ENCODE results near the gene SH3BP4.

Gene SH3BP4

DNA sequence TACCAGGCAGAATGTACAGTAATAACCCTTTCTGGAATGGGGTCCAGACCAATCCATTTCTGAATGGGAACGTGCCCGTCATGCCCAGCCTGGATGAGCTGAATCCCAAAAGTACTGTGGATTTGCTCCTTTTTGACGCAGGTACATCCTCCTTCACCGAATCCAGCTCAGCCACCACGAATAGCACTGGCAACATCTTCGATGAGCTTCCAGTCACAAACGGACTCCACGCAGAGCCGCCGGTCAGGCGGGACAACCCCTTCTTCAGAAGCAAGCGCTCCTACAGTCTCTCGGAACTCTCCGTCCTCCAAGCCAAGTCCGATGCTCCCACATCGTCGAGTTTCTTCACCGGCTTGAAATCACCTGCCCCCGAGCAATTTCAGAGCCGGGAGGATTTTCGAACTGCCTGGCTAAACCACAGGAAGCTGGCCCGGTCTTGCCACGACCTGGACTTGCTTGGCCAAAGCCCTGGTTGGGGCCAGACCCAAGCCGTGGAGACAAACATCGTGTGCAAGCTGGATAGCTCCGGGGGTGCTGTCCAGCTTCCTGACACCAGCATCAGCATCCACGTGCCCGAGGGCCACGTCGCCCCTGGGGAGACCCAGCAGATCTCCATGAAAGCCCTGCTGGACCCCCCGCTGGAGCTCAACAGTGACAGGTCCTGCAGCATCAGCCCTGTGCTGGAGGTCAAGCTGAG is 89.6 kb downstream of the SH3BP4 start:
- TF ChIP-seq, protein P1, sequence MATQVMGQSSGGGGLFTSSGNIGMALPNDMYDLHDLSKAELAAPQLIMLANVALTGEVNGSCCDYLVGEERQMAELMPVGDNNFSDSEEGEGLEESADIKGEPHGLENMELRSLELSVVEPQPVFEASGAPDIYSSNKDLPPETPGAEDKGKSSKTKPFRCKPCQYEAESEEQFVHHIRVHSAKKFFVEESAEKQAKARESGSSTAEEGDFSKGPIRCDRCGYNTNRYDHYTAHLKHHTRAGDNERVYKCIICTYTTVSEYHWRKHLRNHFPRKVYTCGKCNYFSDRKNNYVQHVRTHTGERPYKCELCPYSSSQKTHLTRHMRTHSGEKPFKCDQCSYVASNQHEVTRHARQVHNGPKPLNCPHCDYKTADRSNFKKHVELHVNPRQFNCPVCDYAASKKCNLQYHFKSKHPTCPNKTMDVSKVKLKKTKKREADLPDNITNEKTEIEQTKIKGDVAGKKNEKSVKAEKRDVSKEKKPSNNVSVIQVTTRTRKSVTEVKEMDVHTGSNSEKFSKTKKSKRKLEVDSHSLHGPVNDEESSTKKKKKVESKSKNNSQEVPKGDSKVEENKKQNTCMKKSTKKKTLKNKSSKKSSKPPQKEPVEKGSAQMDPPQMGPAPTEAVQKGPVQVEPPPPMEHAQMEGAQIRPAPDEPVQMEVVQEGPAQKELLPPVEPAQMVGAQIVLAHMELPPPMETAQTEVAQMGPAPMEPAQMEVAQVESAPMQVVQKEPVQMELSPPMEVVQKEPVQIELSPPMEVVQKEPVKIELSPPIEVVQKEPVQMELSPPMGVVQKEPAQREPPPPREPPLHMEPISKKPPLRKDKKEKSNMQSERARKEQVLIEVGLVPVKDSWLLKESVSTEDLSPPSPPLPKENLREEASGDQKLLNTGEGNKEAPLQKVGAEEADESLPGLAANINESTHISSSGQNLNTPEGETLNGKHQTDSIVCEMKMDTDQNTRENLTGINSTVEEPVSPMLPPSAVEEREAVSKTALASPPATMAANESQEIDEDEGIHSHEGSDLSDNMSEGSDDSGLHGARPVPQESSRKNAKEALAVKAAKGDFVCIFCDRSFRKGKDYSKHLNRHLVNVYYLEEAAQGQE (IDR thresholded peaks at IDR 0.05; ENCODE audit: insufficient read depth in 1 of 2, low read depth in 2 of 2, low read length in 2 of 2), result 0 out of 4 replicates have a peak, but pooled peaks of 1 of the 2 experiments have one; percentile 17
- no peak for TF ChIP-seq TAF1 (IDR thresholded peaks at IDR 0.05; ENCODE audit: borderline replicate concordance, insufficient read depth, low read length)

DNA sequence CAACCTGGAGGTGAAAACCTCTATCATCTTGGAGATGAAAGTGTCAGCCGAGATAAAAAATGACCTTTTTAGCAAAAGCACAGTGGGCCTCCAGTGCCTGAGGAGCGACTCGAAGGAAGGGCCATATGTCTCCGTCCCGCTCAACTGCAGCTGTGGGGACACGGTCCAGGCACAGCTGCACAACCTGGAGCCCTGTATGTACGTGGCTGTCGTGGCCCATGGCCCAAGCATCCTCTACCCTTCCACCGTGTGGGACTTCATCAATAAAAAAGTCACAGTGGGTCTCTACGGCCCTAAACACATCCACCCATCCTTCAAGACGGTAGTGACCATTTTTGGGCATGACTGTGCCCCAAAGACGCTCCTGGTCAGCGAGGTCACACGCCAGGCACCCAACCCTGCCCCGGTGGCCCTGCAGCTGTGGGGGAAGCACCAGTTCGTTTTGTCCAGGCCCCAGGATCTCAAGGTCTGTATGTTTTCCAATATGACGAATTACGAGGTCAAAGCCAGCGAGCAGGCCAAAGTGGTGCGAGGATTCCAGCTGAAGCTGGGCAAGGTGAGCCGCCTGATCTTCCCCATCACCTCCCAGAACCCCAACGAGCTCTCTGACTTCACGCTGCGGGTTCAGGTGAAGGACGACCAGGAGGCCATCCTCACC is 90.2 kb downstream of the SH3BP4 start:
- TF ChIP-seq TAF1 (IDR thresholded peaks at IDR 0.05; ENCODE audit: borderline replicate concordance, insufficient read depth, low read length), result no peak
- no peak for TF ChIP-seq SIN3A (IDR thresholded peaks at IDR 0.05; ENCODE audit: borderline replicate concordance, insufficient read depth, low read length)
- TF ChIP-seq POLR2AphosphoS5 (IDR thresholded peaks at IDR 0.05; ENCODE audit: low read depth, low read length), result no peak
- TF ChIP-seq, protein P1 (IDR thresholded peaks at IDR 0.05; ENCODE audit: insufficient read depth in 1 of 2, low read depth in 2 of 2, low read length in 2 of 2), result no peak
- TF ChIP-seq FOXP2 (optimal IDR thresholded peaks at IDR 0.05; ENCODE audit: borderline replicate concordance, extremely low read depth, extremely low read length, insufficient read depth), result no peak

DNA sequence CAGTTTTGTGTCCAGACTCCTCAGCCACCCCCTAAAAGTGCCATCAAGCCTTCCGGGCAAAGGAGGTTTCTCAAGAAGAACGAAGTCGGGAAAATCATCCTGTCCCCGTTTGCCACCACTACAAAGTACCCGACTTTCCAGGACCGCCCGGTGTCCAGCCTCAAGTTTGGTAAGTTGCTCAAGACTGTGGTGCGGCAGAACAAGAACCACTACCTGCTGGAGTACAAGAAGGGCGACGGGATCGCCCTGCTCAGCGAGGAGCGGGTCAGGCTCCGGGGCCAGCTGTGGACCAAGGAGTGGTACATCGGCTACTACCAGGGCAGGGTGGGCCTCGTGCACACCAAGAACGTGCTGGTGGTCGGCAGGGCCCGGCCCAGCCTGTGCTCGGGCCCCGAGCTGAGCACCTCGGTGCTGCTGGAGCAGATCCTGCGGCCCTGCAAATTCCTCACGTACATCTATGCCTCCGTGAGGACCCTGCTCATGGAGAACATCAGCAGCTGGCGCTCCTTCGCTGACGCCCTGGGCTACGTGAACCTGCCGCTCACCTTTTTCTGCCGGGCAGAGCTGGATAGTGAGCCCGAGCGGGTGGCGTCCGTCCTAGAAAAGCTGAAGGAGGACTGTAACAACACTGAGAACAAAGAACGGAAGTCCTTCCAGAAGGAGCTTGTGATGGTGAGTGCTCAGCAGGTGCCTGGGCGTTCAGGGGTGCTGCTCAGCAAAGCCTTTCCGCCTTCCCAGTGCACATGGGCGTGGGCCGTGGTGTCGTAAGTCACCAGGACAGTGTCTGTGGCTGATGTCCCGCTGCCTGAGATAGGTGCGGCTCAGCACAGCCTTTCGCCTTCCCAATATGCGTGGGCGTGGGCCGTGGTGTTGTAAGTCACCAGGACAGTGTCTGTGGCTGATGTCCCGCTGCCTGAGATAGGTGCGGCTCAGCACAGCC is 91.0 kb downstream of the SH3BP4 start:
- TF ChIP-seq FOXP2 (optimal IDR thresholded peaks at IDR 0.05; ENCODE audit: borderline replicate concordance, extremely low read depth, extremely low read length, insufficient read depth) (no peak), TAF1 (IDR thresholded peaks at IDR 0.05; ENCODE audit: borderline replicate concordance, insufficient read depth, low read length) (no peak), POLR2AphosphoS5 (IDR thresholded peaks at IDR 0.05; ENCODE audit: low read depth, low read length) (no peak), SIN3A (IDR thresholded peaks at IDR 0.05; ENCODE audit: borderline replicate concordance, insufficient read depth, low read length) (no peak)
- TF ChIP-seq, protein P1 (IDR thresholded peaks at IDR 0.05; ENCODE audit: insufficient read depth in 1 of 2, low read depth in 2 of 2, low read length in 2 of 2), result no peak

DNA sequence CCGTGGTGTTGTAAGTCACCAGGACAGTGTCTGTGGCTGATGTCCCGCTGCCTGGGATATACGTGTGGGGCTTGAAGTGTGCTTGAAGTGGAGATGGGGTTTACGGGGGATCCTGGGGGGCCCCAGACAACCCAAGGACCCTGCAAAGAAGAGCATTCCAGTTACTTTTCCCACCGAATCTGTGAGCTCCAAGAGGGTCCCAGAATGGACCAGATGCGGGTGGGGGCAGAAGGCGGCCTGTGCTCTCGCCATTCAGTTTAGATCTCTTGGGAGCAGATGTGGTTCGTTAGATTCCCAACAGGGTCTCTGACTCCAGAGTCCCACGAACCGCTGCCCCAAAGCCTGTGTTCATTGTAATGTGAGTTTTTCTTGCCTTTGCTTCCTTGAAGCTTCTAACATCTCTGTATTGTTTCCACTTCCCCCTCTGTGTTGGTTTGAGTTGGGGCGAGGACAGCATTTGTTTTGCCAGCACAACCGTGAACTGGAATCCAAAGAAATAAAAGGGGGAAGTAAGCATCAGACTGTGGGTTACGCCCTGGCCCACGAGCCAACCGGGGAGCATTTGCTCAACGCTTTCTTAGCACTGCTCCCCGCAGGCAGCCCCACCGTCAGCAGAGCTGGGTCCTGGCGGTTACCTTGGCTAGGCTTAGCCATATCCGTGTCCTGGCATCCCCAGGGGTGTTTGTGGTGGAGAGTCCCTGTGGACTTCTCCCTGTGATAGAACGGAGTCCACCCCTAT is 92.1 kb downstream of the SH3BP4 start:
- TF ChIP-seq POLR2AphosphoS5 (IDR thresholded peaks at IDR 0.05; ENCODE audit: low read depth, low read length) (no peak), FOXP2 (optimal IDR thresholded peaks at IDR 0.05; ENCODE audit: borderline replicate concordance, extremely low read depth, extremely low read length, insufficient read depth) (no peak), TAF1 (IDR thresholded peaks at IDR 0.05; ENCODE audit: borderline replicate concordance, insufficient read depth, low read length) (no peak), SIN3A (IDR thresholded peaks at IDR 0.05; ENCODE audit: borderline replicate concordance, insufficient read depth, low read length) (no peak)
